ENCODE results near the gene MAPKAPK2. TPM values are rescaled to one million over a fixed set of nuclear protein-coding genes. Genes with fewer than 3 reads are reported as not detected.

MAPKAPK2 gene
- total and polyA plus RNA-seq, 2 of the 13 experiments (the other 11 are each of a cell fraction or from before 2014, with no cell fraction given) = 16.6 to 34.0 TPM

DNA sequence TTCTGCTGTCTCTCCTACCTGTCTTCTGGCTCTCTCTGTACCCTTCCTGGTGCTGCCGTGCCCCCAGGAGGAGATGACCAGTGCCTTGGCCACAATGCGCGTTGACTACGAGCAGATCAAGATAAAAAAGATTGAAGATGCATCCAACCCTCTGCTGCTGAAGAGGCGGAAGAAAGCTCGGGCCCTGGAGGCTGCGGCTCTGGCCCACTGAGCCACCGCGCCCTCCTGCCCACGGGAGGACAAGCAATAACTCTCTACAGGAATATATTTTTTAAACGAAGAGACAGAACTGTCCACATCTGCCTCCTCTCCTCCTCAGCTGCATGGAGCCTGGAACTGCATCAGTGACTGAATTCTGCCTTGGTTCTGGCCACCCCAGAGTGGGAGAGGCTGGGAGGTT, 47.8 kb downstream of the MAPKAPK2 start:
- Histone ChIP-seq H3K36me3 (replicated peaks in 1 of 2; ENCODE audit: control insufficient read depth in 1 of 2, insufficient read depth in 2 of 2, low read length in 2 of 2) (peaks cover 30 to 41% of the 10 kb centered on the region in 2 experiments; a peak in 4 of 5 replicates), H4K20me1 (ENCODE audit: insufficient read depth, low read length) (0 out of 2 replicates have a peak, but pooled peaks cover 6% of the 10 kb centered on the region), H3K79me2 (ENCODE audit: insufficient read depth, low read length) (no peaks in the 10 kb centered on the region), H3K4me3 (replicated peaks in 1 of 3; ENCODE audit: insufficient read depth in 1 of 3, low read depth in 2 of 3, low read length in 3 of 3) (no peak overlapping the region), H3K27ac (ENCODE audit: extremely low read length, insufficient read depth, low read length) (no peak overlapping the region), H2AFZ (ENCODE audit: low read length) (no peak overlapping the region), H3K9me3 (ENCODE audit: low read length) (no peaks in the 10 kb centered on the region), H3K27me3 (ENCODE audit: control insufficient read depth in 1 of 2, insufficient read depth in 2 of 2, low read length in 2 of 2) (no peaks in the 10 kb centered on the region), H3K9ac (ENCODE audit: insufficient read depth, low read depth, low read length) (no peak overlapping the region), H3K4me2 (ENCODE audit: low read depth, low read length) (no peak overlapping the region), H3K4me1 (ENCODE audit: insufficient read depth, low read length) (no peaks in the 10 kb centered on the region)
- no peak for FAIRE-seq
- 96% methylated on average over 11 of the region's 11 CpGs for WGBS (ENCODE audit: low lambda C conversion rate)
- intact Hi-C loops (cut with micrococcal nuclease; ENCODE audit: unreplicated experiment) (loop anchor here (10.0 kb wide), 1 partner anchor 342 kb away; no protein-coding TSS in a partner anchor), in situ Hi-C loops (cut with HindIII; ENCODE audit: extremely low pct_ligation_motif_present, low pct_unique_long_range_greater_than_20kb) (loop anchor here (10.0 kb wide), 1 partner anchor 252 kb away; no protein-coding TSS in a partner anchor)
- ATAC-seq = no peak
- ChIA-PET POLR2A (no interaction called here), CTCF (ENCODE audit: low intra/inter-chr PET ratio, low total read pairs) (no interaction called here)
- DNase-seq (ENCODE audit: low spot score) = no peak
- no TSS peak for BruUV-seq (replicated peaks)
- TF ChIP-seq, protein P1, sequence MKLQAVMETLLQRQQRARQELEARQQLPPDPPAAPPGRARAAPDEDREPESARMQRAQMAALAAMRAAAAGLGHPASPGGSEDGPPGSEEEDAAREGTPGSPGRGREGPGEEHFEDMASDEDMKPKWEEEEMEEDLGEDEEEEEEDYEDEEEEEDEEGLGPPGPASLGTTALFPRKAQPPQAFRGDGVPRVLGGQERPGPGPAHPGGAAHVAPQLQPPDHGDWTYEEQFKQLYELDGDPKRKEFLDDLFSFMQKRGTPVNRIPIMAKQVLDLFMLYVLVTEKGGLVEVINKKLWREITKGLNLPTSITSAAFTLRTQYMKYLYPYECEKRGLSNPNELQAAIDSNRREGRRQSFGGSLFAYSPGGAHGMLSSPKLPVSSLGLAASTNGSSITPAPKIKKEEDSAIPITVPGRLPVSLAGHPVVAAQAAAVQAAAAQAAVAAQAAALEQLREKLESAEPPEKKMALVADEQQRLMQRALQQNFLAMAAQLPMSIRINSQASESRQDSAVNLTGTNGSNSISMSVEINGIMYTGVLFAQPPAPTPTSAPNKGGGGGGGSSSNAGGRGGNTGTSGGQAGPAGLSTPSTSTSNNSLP (IDR thresholded peaks at IDR 0.05; ENCODE audit: low read depth, low read length) = no peak
- TF ChIP-seq, protein P2, sequence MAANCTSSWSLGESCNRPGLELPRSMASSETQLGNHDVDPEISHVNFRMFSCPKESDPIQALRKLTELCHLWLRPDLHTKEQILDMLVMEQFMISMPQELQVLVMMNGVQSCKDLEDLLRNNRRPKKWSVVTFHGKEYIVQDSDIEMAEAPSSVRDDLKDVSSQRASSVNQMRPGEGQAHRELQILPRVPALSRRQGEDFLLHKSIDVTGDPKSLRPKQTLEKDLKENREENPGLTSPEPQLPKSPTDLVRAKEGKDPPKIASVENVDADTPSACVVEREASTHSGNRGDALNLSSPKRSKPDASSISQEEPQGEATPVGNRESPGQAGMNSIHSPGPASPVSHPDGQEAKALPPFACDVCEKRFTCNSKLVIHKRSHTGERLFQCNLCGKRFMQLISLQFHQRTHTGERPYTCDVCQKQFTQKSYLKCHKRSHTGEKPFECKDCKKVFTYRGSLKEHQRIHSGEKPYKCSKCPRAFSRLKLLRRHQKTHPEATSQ (CRISPR knock-in tag; IDR thresholded peaks at IDR 0.05; ENCODE audit: borderline replicate concordance) = no peak
- TF ChIP-seq ZNF879 (CRISPR knock-in tag; IDR thresholded peaks at IDR 0.05) = no peak
- TF ChIP-seq NR2F2 (IDR thresholded peaks at IDR 0.05; ENCODE audit: borderline replicate concordance, low read depth) = no peak
- TF ChIP-seq TCF7 (IDR thresholded peaks at IDR 0.05; ENCODE audit: low read depth) = no peak
- no peak for TF ChIP-seq MEIS2 (CRISPR knock-in tag; IDR thresholded peaks at IDR 0.05)
- TF ChIP-seq, protein P3, sequence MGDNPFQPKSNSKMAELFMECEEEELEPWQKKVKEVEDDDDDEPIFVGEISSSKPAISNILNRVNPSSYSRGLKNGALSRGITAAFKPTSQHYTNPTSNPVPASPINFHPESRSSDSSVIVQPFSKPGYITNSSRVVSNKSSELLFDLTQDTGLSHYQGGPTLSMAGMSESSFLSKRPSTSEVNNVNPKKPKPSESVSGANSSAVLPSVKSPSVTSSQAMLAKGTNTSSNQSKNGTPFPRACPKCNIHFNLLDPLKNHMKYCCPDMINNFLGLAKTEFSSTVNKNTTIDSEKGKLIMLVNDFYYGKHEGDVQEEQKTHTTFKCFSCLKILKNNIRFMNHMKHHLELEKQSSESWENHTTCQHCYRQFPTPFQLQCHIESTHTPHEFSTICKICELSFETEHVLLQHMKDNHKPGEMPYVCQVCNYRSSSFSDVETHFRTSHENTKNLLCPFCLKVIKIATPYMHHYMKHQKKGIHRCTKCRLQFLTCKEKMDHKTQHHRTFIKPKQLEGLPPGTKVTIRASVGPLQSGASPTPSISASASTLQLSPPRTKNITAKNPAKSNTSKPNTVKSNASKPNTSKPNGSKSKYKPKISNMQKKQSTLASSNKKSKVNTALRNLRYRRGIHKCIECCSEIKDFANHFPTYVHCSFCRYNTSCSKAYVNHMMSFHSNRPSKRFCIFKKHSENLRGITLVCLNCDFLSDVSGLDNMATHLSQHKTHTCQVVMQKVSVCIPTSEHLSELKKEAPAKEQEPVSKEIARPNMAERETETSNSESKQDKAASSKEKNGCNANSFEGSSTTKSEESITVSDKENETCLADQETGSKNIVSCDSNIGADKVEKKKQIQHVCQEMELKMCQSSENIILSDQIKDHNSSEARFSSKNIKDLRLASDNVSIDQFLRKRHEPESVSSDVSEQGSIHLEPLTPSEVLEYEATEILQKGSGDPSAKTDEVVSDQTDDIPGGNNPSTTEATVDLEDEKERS (CRISPR knock-in tag; IDR thresholded peaks at IDR 0.05) = no peak
- TF ChIP-seq, protein P4, sequence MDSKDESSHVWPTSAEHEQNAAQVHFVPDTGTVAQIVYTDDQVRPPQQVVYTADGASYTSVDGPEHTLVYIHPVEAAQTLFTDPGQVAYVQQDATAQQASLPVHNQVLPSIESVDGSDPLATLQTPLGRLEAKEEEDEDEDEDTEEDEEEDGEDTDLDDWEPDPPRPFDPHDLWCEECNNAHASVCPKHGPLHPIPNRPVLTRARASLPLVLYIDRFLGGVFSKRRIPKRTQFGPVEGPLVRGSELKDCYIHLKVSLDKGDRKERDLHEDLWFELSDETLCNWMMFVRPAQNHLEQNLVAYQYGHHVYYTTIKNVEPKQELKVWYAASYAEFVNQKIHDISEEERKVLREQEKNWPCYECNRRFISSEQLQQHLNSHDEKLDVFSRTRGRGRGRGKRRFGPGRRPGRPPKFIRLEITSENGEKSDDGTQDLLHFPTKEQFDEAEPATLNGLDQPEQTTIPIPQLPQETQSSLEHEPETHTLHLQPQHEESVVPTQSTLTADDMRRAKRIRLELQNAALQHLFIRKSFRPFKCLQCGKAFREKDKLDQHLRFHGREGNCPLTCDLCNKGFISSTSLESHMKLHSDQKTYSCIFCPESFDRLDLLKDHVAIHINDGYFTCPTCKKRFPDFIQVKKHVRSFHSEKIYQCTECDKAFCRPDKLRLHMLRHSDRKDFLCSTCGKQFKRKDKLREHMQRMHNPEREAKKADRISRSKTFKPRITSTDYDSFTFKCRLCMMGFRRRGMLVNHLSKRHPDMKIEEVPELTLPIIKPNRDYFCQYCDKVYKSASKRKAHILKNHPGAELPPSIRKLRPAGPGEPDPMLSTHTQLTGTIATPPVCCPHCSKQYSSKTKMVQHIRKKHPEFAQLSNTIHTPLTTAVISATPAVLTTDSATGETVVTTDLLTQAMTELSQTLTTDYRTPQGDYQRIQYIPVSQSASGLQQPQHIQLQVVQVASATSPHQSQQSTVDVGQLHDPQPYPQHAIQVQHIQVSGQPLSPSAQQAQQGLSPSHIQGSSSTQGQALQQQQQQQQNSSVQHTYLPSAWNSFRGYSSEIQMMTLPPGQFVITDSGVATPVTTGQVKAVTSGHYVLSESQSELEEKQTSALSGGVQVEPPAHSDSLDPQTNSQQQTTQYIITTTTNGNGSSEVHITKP (CRISPR knock-in tag; IDR thresholded peaks at IDR 0.05; ENCODE audit: low read depth) = no peak
- TF ChIP-seq, protein P5, sequence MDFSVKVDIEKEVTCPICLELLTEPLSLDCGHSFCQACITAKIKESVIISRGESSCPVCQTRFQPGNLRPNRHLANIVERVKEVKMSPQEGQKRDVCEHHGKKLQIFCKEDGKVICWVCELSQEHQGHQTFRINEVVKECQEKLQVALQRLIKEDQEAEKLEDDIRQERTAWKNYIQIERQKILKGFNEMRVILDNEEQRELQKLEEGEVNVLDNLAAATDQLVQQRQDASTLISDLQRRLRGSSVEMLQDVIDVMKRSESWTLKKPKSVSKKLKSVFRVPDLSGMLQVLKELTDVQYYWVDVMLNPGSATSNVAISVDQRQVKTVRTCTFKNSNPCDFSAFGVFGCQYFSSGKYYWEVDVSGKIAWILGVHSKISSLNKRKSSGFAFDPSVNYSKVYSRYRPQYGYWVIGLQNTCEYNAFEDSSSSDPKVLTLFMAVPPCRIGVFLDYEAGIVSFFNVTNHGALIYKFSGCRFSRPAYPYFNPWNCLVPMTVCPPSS (IDR thresholded peaks at IDR 0.05) = no peak
- TF ChIP-seq, protein P6, sequence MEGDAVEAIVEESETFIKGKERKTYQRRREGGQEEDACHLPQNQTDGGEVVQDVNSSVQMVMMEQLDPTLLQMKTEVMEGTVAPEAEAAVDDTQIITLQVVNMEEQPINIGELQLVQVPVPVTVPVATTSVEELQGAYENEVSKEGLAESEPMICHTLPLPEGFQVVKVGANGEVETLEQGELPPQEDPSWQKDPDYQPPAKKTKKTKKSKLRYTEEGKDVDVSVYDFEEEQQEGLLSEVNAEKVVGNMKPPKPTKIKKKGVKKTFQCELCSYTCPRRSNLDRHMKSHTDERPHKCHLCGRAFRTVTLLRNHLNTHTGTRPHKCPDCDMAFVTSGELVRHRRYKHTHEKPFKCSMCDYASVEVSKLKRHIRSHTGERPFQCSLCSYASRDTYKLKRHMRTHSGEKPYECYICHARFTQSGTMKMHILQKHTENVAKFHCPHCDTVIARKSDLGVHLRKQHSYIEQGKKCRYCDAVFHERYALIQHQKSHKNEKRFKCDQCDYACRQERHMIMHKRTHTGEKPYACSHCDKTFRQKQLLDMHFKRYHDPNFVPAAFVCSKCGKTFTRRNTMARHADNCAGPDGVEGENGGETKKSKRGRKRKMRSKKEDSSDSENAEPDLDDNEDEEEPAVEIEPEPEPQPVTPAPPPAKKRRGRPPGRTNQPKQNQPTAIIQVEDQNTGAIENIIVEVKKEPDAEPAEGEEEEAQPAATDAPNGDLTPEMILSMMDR (CRISPR knock-in tag; IDR thresholded peaks at IDR 0.05) = no peak
- no peak for TF ChIP-seq RXRA (CRISPR knock-in tag; IDR thresholded peaks at IDR 0.05)
